Fibroblast of lung (primary cell): ENCODE results near the gene GFER. TPM values are rescaled to one million over a fixed set of nuclear protein-coding genes. Genes with fewer than 3 reads are reported as not detected.
A peak's percentile ranks its signal among the peaks of the same experiment; 100 is the strongest.

Experiments
- DNase-seq, 2 donors: peaks; one replicate each; pipeline versions ENCODE4 v3.0.0 to v3.0.0-alpha.2; 2010; ENCODE audit warnings: low read depth in 2 of 2
- H2AFZ ChIP-seq: 2 replicates; pipeline ENCODE4 v1.5.1; 2012; ENCODE audit warnings: low read length, control low read depth, inconsistent platforms
- H3K27ac ChIP-seq: 2 replicates; pipeline ENCODE4 v1.5.1; 2011; ENCODE audit warnings: low read length, control low read depth; ENCODE audit not compliant: insufficient read depth
- H3K27me3 ChIP-seq: 2 replicates; pipeline ENCODE4 v1.5.1; 2011; ENCODE audit warnings: mild to moderate bottlenecking, low read length; ENCODE audit not compliant: control insufficient read depth, insufficient read depth
- H3K36me3 ChIP-seq: 2 replicates; pipeline ENCODE4 v1.5.1; 2011; ENCODE audit warnings: low read length; ENCODE audit not compliant: control insufficient read depth, insufficient read depth
- H3K4me1 ChIP-seq: 2 replicates; pipeline ENCODE4 v1.5.1; 2011; ENCODE audit warnings: low read length; ENCODE audit not compliant: control insufficient read depth, insufficient read depth; ENCODE audit errors: extremely low read depth
- H3K4me2 ChIP-seq: 2 replicates; pipeline ENCODE4 v1.5.1; 2011; ENCODE audit warnings: low read length, control low read depth; ENCODE audit not compliant: insufficient read depth; ENCODE audit errors: extremely low read depth
- H3K4me3 ChIP-seq, 4 experiments: fragments of 200-600 bp in 1 of 4; sonication (generic) in 1 of 4; replicated peaks in 1 of 4; 2 replicates each; pipeline ENCODE4 v1.5.1; 2011 to 2016; ENCODE audit warnings: low read length in 4 of 4, low read depth in 3 of 4, mild to moderate bottlenecking in 3 of 4, control low read depth in 2 of 4, inconsistent platforms in 1 of 4, mixed read lengths in 1 of 4; ENCODE audit not compliant: insufficient read depth in 1 of 4; ENCODE audit errors: control extremely low read depth in 1 of 4
- H3K79me2 ChIP-seq: 2 replicates; pipeline ENCODE4 v1.5.1; 2012; ENCODE audit warnings: mild to moderate bottlenecking, low read length, inconsistent platforms; ENCODE audit not compliant: control insufficient read depth, insufficient read depth
- H3K9ac ChIP-seq: 2 replicates; pipeline ENCODE4 v1.5.1; 2011; ENCODE audit warnings: mild to moderate bottlenecking, low read length, control low read depth; ENCODE audit not compliant: insufficient read depth
- H3K9me3 ChIP-seq: 2 replicates; pipeline ENCODE4 v1.5.1; 2012; ENCODE audit warnings: low read depth, low read length; ENCODE audit not compliant: control insufficient read depth, insufficient read depth
- H4K20me1 ChIP-seq: 2 replicates; pipeline ENCODE4 v1.5.1; 2011; ENCODE audit warnings: low read length; ENCODE audit not compliant: control insufficient read depth, insufficient read depth; ENCODE audit errors: extremely low read depth
- CTCF ChIP-seq, 2 donors: IDR thresholded peaks in 1 of 2; conservative IDR thresholded peaks in 1 of 2; 1 replicate in 1 of 2; 2 replicates in 1 of 2; pipeline ENCODE4 v1.5.1; 2011 to 2012; ENCODE audit warnings: low read length in 2 of 2, control low read depth in 1 of 2, inconsistent platforms in 1 of 2, low read depth in 1 of 2, mild to moderate bottlenecking in 1 of 2
- EZH2 ChIP-seq: IDR thresholded peaks from 2 replicates; pipeline ENCODE4 v1.5.1; 2012; ENCODE audit warnings: low read length, control low read depth, mild to moderate bottlenecking; ENCODE audit errors: missing control alignments
- polyA plus RNA-seq, 2 donors: library from polyadenylated mRNA; depleted of rRNA in 1 of 2; stranded (reverse) in 1 of 2; unstranded in 1 of 2; fragments of >200 nt; gene quantifications; 2 replicates each; pipeline ENCODE4 v1.2.1, GENCODE V29; 2011 to 2012; ENCODE audit warnings: missing spikeins in 1 of 2
- total RNA-seq: library from RNA; depleted of rRNA; stranded (reverse); fragments of >200 nt; gene quantifications from 2 replicates; pipeline ENCODE4 v1.2.1, GENCODE V29; 2014

GFER gene
- total and polyA plus RNA-seq, 2 donors (not counting 1 experiment from before 2014, with no cell fraction given), result 7.5 to 13.2 TPM

GRCh38 chr16:1941162-1942046, 42.6 kb upstream of the GFER start:
- Histone ChIP-seq H3K4me1 (peaks cover 7% of the 10 kb centered on the region), H3K27me3 (no peaks in the 10 kb centered on the region), H3K4me3 (peak overlapping the region in 3 of 4 experiments; percentile 79 to 83 (median 81)), H3K27ac (no peak overlapping the region), H3K4me2 (peak overlapping the region; percentile 92), H3K79me2 (no peaks in the 10 kb centered on the region), H3K9me3 (no peaks in the 10 kb centered on the region), H4K20me1 (no peaks in the 10 kb centered on the region), H3K9ac (no peak overlapping the region), H2AFZ (no peak overlapping the region), H3K36me3 (peaks cover 8% of the 10 kb centered on the region)
- DNase-seq, result peak; percentile 33 to 96
- TF ChIP-seq CTCF (conservative IDR thresholded peaks at IDR 0.05 in 1 of 2, IDR thresholded peaks at IDR 0.05 in 1 of 2; ENCODE audit: low read depth in 1 of 2, low read length in 2 of 2) (peak in 1 of 2 donors; percentile 29), EZH2 (no peak)

- Histone ChIP-seq H3K4me1 (peaks cover 7% of the 10 kb centered on the region), H3K36me3 (peaks cover 8% of the 10 kb centered on the region), H3K9me3 (no peaks in the 10 kb centered on the region), H4K20me1 (no peaks in the 10 kb centered on the region), H3K4me2 (peak overlapping the region; percentile 92), H3K79me2 (no peaks in the 10 kb centered on the region), H3K27ac (no peak overlapping the region), H3K27me3 (no peaks in the 10 kb centered on the region), H2AFZ (peak overlapping the region; percentile 80), H3K9ac (peak overlapping the region; percentile 76), H3K4me3 (peak overlapping the region; percentile 79 to 93 (median 82))
- DNase-seq, result peak in 1 of 2 donors; percentile 35
- TF ChIP-seq CTCF (conservative IDR thresholded peaks at IDR 0.05 in 1 of 2, IDR thresholded peaks at IDR 0.05 in 1 of 2; ENCODE audit: low read depth in 1 of 2, low read length in 2 of 2) (no peak), EZH2 (no peak)
Measured at GRCh38 chr16:1942047-1942809, 41.8 kb upstream of the GFER start.
